Liver (tissue), 9 donors: ENCODE measurements around the gene BCR. TPM values are rescaled to one million over a fixed set of nuclear protein-coding genes. Genes with fewer than 3 reads are reported as not detected.

Experiments used
- DNase-seq: peaks from one replicate; pipeline ENCODE4 v3.0.0-alpha.2; 2017; ENCODE audit warnings: low spot score
- H3K27ac ChIP-seq, 2 donors: one replicate each; pipeline ENCODE4 v1.7.0; 2013; ENCODE audit warnings: inconsistent platforms in 2 of 2, low read length in 2 of 2, control low read depth in 1 of 2, low read depth in 1 of 2, mild to moderate bottlenecking in 1 of 2
- H3K27me3 ChIP-seq, 4 donors: one replicate each; pipeline versions ENCODE4 v1.6.1 to v1.7.0; 2013; ENCODE audit warnings: low read length in 3 of 4, inconsistent platforms in 1 of 4, mild to moderate bottlenecking in 1 of 4, moderate library complexity in 1 of 4; ENCODE audit not compliant: control insufficient read depth in 4 of 4, insufficient read depth in 4 of 4
- H3K36me3 ChIP-seq, 4 donors: one replicate each; pipeline versions ENCODE4 v1.6.1 to v1.7.0; 2013; ENCODE audit warnings: low read length in 3 of 4, mild to moderate bottlenecking in 3 of 4, low read depth in 1 of 4, moderate library complexity in 1 of 4; ENCODE audit not compliant: control insufficient read depth in 4 of 4, insufficient read depth in 3 of 4
- H3K4me1 ChIP-seq, 4 donors: one replicate each; pipeline versions ENCODE4 v1.6.1 to v1.7.0; 2013; ENCODE audit warnings: low read length in 3 of 4, mild to moderate bottlenecking in 3 of 4, moderate library complexity in 1 of 4; ENCODE audit not compliant: control insufficient read depth in 4 of 4, insufficient read depth in 4 of 4
- H3K4me3 ChIP-seq, 3 donors: one replicate each; pipeline versions ENCODE4 v1.6.1 to v1.7.0; 2013; ENCODE audit warnings: low read length in 3 of 3, control low read depth in 1 of 3, low read depth in 1 of 3, mild to moderate bottlenecking in 1 of 3
- H3K9ac ChIP-seq, 2 donors: one replicate each; pipeline ENCODE4 v1.7.0; 2013; ENCODE audit warnings: low read length in 2 of 2, mild to moderate bottlenecking in 2 of 2, moderate library complexity in 2 of 2, control low read depth in 1 of 2, low read depth in 1 of 2
- H3K9me3 ChIP-seq, 4 donors: one replicate each; pipeline versions ENCODE4 v1.6.1 to v1.7.0; 2013; ENCODE audit warnings: low read length in 3 of 4; ENCODE audit not compliant: control insufficient read depth in 4 of 4
- EGR1 ChIP-seq, 2 donors: IDR thresholded peaks; 2 replicates each; pipeline ENCODE4 v1.6.1; 2016 to 2018; ENCODE audit warnings: antibody characterized with exemption in 2 of 2, low read depth in 2 of 2
- FOXA1 ChIP-seq: IDR thresholded peaks from 2 replicates; pipeline ENCODE4 v1.6.1; 2016; ENCODE audit warnings: antibody characterized with exemption
- FOXA2 ChIP-seq: IDR thresholded peaks from 2 replicates; pipeline ENCODE4 v1.6.1; 2016; ENCODE audit warnings: antibody characterized with exemption
- GABPA ChIP-seq, 2 donors: IDR thresholded peaks in 1 of 2; conservative IDR thresholded peaks in 1 of 2; 2 replicates each; pipeline ENCODE4 v1.6.1; 2016; ENCODE audit warnings: antibody characterized with exemption in 2 of 2, mild to moderate bottlenecking in 1 of 2, moderate library complexity in 1 of 2
- HNF4G ChIP-seq: IDR thresholded peaks from 2 replicates; pipeline ENCODE4 v1.6.1; 2016; ENCODE audit warnings: antibody characterized with exemption
- NR2F2 ChIP-seq: IDR thresholded peaks from 2 replicates; pipeline ENCODE4 v1.6.1; 2016; ENCODE audit warnings: antibody characterized with exemption
- RXRA ChIP-seq, 2 donors: IDR thresholded peaks; 2 replicates each; pipeline ENCODE4 v1.6.1; 2017 to 2018; ENCODE audit warnings: antibody characterized with exemption in 2 of 2, mild to moderate bottlenecking in 1 of 2
- SP1 ChIP-seq: IDR thresholded peaks from 2 replicates; pipeline ENCODE4 v1.6.1; 2018; ENCODE audit warnings: antibody characterized with exemption, mild to moderate bottlenecking
- YY1 ChIP-seq: IDR thresholded peaks from 2 replicates; pipeline ENCODE4 v1.6.1; 2016; ENCODE audit warnings: antibody characterized with exemption, mild to moderate bottlenecking
- WGBS: extraction: QIAGEN DNeasy Blood & Tissue Kit; methylation state at CpG from one replicate; pipeline ENCODE4 v1.1.7; 2013; 5-methylcytosine and 5-hydroxymethylcytosine counted together
- polyA plus RNA-seq, 2 donors: library from polyadenylated mRNA; stranded (reverse) in 1 of 2; unstranded in 1 of 2; fragments of 200-250 nt in 1 of 2; fragments of >200 nt in 1 of 2; fragmentation: Nextera tagmentation in 1 of 2; extraction: Ambion mirVana in 1 of 2; gene quantifications; one replicate each; pipeline versions ENCODE4 v1.2.1 to v1.2.3, GENCODE V29; 2013 to 2015
- total RNA-seq, 2 donors: library from RNA; depleted of rRNA; stranded (reverse); fragments of >200 nt; gene quantifications; one replicate each; pipeline ENCODE4 v1.2.3, GENCODE V29; 2014
- TF ChIP-seq, protein P1 (sequence below): IDR thresholded peaks from 2 replicates; pipeline ENCODE4 v1.6.1; 2016; ENCODE audit warnings: antibody characterized with exemption
- TF ChIP-seq, protein P2 (sequence below): IDR thresholded peaks from 2 replicates; pipeline ENCODE4 v1.6.1; 2016; ENCODE audit warnings: antibody characterized with exemption, mild to moderate bottlenecking
- TF ChIP-seq, protein P3 (sequence below): IDR thresholded peaks from 2 replicates; pipeline ENCODE4 v1.6.1; 2016; ENCODE audit warnings: antibody characterized with exemption
- donor health status: healthy.
- donor health status: healthy.
- donor health status: healthy.
- donor health status: healthy.
- donor health status: healthy.

BCR gene
- total and polyA plus RNA-seq, 4 donors: 7.4 to 35.6 (median 18.3) TPM

DNA sequence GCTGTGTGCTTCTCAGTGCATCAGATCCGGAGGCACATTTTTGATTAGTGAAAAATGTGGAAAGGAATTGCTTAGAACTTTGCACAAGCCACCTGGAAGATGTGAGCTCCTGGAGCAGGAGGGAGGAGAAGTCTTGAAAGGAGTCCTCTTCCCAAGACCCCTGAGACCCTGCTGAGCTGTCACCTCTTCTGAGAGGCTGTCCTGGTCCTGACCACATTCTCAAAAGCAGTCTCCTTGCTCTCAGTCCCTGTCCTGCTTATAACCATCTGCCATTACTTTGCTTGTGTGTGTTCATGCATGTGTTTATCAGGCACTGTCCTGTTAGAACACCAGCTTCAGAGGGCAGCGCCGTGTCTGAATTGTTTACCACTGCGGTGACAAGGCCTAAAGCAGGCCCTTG, 86.5 kb downstream of the BCR start:
- Histone ChIP-seq H3K9me3 (no peaks in the 10 kb centered on the region), H3K9ac (no peak overlapping the region), H3K4me1 (peaks cover 10 to 16% (median 12%) of the 10 kb centered on the region in 4 donors), H3K36me3 (peaks cover 0 to 18% (median 3%) of the 10 kb centered on the region in 4 donors), H3K27me3 (no peaks in the 10 kb centered on the region), H3K4me3 (no peak overlapping the region), H3K27ac (no peak overlapping the region)
- 97% methylated on average over 4 of the region's 4 CpGs for WGBS
- DNase-seq: no peak
- TF ChIP-seq, protein P1, sequence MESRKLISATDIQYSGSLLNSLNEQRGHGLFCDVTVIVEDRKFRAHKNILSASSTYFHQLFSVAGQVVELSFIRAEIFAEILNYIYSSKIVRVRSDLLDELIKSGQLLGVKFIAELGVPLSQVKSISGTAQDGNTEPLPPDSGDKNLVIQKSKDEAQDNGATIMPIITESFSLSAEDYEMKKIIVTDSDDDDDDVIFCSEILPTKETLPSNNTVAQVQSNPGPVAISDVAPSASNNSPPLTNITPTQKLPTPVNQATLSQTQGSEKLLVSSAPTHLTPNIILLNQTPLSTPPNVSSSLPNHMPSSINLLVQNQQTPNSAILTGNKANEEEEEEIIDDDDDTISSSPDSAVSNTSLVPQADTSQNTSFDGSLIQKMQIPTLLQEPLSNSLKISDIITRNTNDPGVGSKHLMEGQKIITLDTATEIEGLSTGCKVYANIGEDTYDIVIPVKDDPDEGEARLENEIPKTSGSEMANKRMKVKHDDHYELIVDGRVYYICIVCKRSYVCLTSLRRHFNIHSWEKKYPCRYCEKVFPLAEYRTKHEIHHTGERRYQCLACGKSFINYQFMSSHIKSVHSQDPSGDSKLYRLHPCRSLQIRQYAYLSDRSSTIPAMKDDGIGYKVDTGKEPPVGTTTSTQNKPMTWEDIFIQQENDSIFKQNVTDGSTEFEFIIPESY: no peak
- TF ChIP-seq SP1: no peak

DNA sequence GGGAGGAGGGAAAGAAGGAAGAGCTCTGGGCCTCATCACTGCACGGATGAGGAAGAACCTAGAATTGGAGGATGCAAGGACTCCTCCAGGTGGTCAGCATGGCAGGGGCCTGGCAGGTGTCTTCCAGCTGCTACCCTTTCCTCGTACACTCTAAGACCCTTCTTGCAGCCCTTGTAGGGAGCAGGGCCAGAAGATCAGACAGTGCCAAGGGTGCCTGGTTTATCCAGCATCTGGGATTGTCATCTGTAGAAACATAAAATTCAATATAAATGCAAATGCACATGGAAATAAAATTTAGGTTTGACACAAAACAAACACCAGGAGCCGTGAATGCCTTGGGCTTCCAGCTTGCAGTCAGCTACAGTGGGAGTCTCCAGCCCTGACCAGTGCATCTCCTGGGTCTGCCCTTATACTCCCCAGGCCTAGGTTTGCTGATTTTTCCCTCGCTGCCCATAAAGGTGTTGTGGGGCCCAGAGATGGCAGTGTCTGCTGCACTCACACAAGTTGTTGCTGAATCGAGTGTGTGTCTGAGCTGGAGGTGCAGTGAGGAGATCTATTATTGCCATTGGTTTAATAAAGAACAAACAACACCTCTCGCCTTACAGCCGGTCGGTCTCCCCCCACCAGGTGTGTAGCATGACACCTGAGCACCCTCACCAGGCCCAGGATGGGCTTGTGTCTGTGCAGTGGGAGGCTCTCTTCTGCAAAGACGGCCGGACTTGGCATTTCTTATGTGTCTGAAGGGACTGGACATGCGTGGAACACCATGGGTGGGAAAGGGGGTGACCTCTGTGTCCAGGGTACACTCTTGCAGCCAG, 87.1 kb downstream of the BCR start:
- Histone ChIP-seq H3K9me3 (no peaks in the 10 kb centered on the region), H3K9ac (no peak overlapping the region), H3K4me3 (no peak overlapping the region), H3K36me3 (peaks cover 3 to 15% (median 3%) of the 10 kb centered on the region in 4 donors), H3K4me1 (peaks cover 10 to 16% (median 12%) of the 10 kb centered on the region in 4 donors), H3K27ac (no peak overlapping the region), H3K27me3 (no peaks in the 10 kb centered on the region)
- no peak for DNase-seq
- 92% methylated on average over 11 of the region's 11 CpGs for WGBS
- TF ChIP-seq RXRA (IDR thresholded peaks at IDR 0.05) (no peak), NR2F2 (no peak), EGR1 (IDR thresholded peaks at IDR 0.05; ENCODE audit: low read depth in 2 of 2) (no peak), FOXA2 (no peak), FOXA1 (no peak), SP1 (no peak), HNF4G (no peak), YY1 (no peak), GABPA (IDR thresholded peaks at IDR 0.05 in 1 of 2, conservative IDR thresholded peaks at IDR 0.05 in 1 of 2) (no peak)
- TF ChIP-seq, protein P2, sequence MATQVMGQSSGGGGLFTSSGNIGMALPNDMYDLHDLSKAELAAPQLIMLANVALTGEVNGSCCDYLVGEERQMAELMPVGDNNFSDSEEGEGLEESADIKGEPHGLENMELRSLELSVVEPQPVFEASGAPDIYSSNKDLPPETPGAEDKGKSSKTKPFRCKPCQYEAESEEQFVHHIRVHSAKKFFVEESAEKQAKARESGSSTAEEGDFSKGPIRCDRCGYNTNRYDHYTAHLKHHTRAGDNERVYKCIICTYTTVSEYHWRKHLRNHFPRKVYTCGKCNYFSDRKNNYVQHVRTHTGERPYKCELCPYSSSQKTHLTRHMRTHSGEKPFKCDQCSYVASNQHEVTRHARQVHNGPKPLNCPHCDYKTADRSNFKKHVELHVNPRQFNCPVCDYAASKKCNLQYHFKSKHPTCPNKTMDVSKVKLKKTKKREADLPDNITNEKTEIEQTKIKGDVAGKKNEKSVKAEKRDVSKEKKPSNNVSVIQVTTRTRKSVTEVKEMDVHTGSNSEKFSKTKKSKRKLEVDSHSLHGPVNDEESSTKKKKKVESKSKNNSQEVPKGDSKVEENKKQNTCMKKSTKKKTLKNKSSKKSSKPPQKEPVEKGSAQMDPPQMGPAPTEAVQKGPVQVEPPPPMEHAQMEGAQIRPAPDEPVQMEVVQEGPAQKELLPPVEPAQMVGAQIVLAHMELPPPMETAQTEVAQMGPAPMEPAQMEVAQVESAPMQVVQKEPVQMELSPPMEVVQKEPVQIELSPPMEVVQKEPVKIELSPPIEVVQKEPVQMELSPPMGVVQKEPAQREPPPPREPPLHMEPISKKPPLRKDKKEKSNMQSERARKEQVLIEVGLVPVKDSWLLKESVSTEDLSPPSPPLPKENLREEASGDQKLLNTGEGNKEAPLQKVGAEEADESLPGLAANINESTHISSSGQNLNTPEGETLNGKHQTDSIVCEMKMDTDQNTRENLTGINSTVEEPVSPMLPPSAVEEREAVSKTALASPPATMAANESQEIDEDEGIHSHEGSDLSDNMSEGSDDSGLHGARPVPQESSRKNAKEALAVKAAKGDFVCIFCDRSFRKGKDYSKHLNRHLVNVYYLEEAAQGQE: no peak
- TF ChIP-seq, protein P3, sequence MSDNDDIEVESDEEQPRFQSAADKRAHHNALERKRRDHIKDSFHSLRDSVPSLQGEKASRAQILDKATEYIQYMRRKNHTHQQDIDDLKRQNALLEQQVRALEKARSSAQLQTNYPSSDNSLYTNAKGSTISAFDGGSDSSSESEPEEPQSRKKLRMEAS: no peak
- TF ChIP-seq, protein P1: no peak
